Panc1 (cell line): ENCODE data around the gene CRTAC1. TPM values are rescaled to one million over a fixed set of nuclear protein-coding genes. Genes with fewer than 3 reads are reported as not detected.

Experiments
- ATAC-seq: fragments of 200-7000 bp; cut with Tn5 transposase; 2 replicates; pipeline ENCODE4 v1.9.1; 2020; ENCODE audit warnings: mild to moderate bottlenecking, moderate library complexity
- BruUV-seq: library from RNA; stranded (reverse); fragments of 400-500 nt; replicated peaks from 2 replicates; lab custom pipeline; 2021; lab: Mats Ljungman, UMichigan
- CTCF ChIA-PET: fragments of 300-600 bp; sonication (Branson Sonifier 250); formaldehyde crosslinking; loops from one replicate; lab custom pipeline; 2022; ENCODE audit warnings: antibody characterized with exemption; lab: Charles Lee
- POLR2A ChIA-PET: fragments of 300-600 bp; sonication (Branson Sonifier 250); formaldehyde crosslinking; loops from one replicate; lab custom pipeline; 2022; ENCODE audit warnings: antibody characterized with exemption; lab: Charles Lee
- DNase-seq: peaks from one replicate; pipeline ENCODE4 v3.0.0-alpha.2; 2010; ENCODE audit warnings: low read depth, low spot score
- H3K27ac ChIP-seq: 2 replicates; pipeline ENCODE4 v1.5.1; 2011; ENCODE audit warnings: mild to moderate bottlenecking, low read length, inconsistent platforms
- H3K27me3 ChIP-seq: fragments of 200-500 bp; sonication (Bioruptor generic); 2 replicates; pipeline ENCODE4 v1.6.0; 2014; ENCODE audit warnings: low read length, inconsistent platforms; ENCODE audit not compliant: control insufficient read depth, insufficient read depth
- H3K36me3 ChIP-seq: fragments of 200-500 bp; sonication (Bioruptor generic); 2 replicates; pipeline ENCODE4 v1.5.1; 2014; ENCODE audit warnings: inconsistent platforms, mild to moderate bottlenecking, low read length, moderate library complexity; ENCODE audit not compliant: control insufficient read depth, insufficient read depth
- H3K4me1 ChIP-seq: 2 replicates; pipeline ENCODE4 v1.5.1; 2011; ENCODE audit warnings: inconsistent platforms, mild to moderate bottlenecking, low read length, moderate library complexity; ENCODE audit not compliant: control insufficient read depth, insufficient read depth
- H3K4me3 ChIP-seq, 2 experiments: 2 replicates each; pipeline ENCODE4 v1.5.1; 2011 to 2012; ENCODE audit warnings: low read depth in 2 of 2, low read length in 2 of 2, mild to moderate bottlenecking in 2 of 2, inconsistent platforms in 1 of 2, moderate library complexity in 1 of 2
- H3K9me3 ChIP-seq: fragments of 200-500 bp; sonication (Bioruptor generic); 2 replicates; pipeline ENCODE4 v1.5.1; 2014; ENCODE audit warnings: low read depth, mild to moderate bottlenecking, inconsistent platforms, low read length, moderate library complexity; ENCODE audit not compliant: control insufficient read depth, insufficient read depth
- POLR2AphosphoS5 ChIP-seq: IDR thresholded peaks from 2 replicates; pipeline ENCODE4 v1.6.1; 2012; ENCODE audit warnings: mild to moderate bottlenecking, low read depth, low read length, moderate library complexity
- SIN3A ChIP-seq: IDR thresholded peaks from 2 replicates; pipeline ENCODE4 v1.6.1; 2012; ENCODE audit warnings: low read depth, mild to moderate bottlenecking, low read length, moderate library complexity, borderline replicate concordance; ENCODE audit not compliant: insufficient read depth
- TCF7L2 ChIP-seq: IDR thresholded peaks from 2 replicates; pipeline ENCODE4 v1.6.1; 2011; ENCODE audit warnings: mild to moderate bottlenecking, low read depth, low read length, inconsistent platforms
- in situ Hi-C: cut with HindIII; loops from 2 replicates; pipeline ENCODE4 v1.10.0; 2016; ENCODE audit warnings: low sequenced_read_pairs, low pct_unique_long_range_greater_than_20kb
- intact Hi-C: fragments of 100-400 bp; cut with micrococcal nuclease; formaldehyde crosslinking; loops from one replicate; pipeline ENCODE4 v1.10.0; 2022; ENCODE audit not compliant: unreplicated experiment
- total RNA-seq: library from RNA; stranded (reverse); gene quantifications from one replicate; pipeline ENCODE4 v1.2.1, GENCODE V29; 2021; ENCODE audit not compliant: unreplicated experiment
- TF ChIP-seq, protein P1 (sequence below): fragments of 450-650 bp; IDR thresholded peaks from 2 replicates; pipeline ENCODE4 v1.5.1; 2017; ENCODE audit warnings: mild to moderate bottlenecking
- TF ChIP-seq, protein P2 (sequence below), 2 experiments: IDR thresholded peaks; 2 replicates each; pipeline ENCODE4 v1.6.1; 2011 to 2012; ENCODE audit warnings: low read depth in 2 of 2, control low read depth in 1 of 2, low read length in 1 of 2, mild to moderate bottlenecking in 1 of 2, moderate library complexity in 1 of 2; ENCODE audit not compliant: insufficient read depth in 1 of 2

Gene CRTAC1
- total RNA-seq, 1 experiment from 2014 or later, result 0.23 TPM

DNA sequence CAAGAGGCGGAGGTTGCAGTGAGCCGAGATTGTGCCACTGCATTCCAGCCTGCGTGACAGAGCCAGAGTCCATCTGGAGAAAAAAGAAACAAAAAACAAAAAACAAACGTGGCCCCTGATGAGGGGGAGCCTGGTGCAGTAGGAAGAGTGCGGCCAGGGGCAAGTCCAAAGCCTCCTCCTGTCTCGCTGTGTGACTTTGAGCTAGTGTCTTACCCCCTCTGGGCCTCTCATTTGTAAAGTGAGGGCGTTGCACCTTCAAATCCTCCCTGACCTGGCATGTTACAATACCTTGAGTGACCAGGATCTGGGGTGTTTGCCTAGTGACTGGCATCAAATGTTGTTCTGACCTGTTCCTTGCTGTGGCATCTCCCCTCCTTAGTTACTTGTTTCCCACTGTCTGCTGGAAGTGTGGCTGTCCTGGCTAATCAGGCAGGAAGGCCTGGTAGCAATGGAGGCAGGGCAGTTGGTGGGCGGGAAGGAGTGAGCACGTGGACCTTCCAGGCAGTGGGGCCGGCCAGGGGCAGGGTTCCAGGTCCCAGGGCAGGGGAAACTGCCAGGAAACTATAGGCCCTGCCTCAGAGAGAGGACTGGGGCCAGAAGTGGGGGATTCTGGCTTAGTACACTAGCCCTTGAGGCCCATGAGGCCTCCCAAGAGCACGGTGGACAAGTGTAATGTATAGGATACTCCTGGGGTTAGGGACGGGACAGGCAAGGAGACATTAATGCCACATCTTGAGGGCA, 205.2 kb downstream of the CRTAC1 start:
- no peak for DNase-seq
- ChIA-PET POLR2A (no interaction called here), CTCF (no interaction called here)
- ATAC-seq, result no peak
- no TSS peak for BruUV-seq
- in situ Hi-C loops (no loop called here), intact Hi-C loops (no loop called here)
- Histone ChIP-seq H3K4me1 (peaks cover 7% of the 10 kb centered on the region), H3K27me3 (no peaks in the 10 kb centered on the region), H3K9me3 (no peaks in the 10 kb centered on the region), H3K36me3 (no peaks in the 10 kb centered on the region), H3K27ac (no peak overlapping the region), H3K4me3 (no peak overlapping the region)
- TF ChIP-seq, protein P1, sequence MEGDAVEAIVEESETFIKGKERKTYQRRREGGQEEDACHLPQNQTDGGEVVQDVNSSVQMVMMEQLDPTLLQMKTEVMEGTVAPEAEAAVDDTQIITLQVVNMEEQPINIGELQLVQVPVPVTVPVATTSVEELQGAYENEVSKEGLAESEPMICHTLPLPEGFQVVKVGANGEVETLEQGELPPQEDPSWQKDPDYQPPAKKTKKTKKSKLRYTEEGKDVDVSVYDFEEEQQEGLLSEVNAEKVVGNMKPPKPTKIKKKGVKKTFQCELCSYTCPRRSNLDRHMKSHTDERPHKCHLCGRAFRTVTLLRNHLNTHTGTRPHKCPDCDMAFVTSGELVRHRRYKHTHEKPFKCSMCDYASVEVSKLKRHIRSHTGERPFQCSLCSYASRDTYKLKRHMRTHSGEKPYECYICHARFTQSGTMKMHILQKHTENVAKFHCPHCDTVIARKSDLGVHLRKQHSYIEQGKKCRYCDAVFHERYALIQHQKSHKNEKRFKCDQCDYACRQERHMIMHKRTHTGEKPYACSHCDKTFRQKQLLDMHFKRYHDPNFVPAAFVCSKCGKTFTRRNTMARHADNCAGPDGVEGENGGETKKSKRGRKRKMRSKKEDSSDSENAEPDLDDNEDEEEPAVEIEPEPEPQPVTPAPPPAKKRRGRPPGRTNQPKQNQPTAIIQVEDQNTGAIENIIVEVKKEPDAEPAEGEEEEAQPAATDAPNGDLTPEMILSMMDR, result no peak
- TF ChIP-seq POLR2AphosphoS5, result no peak
- TF ChIP-seq SIN3A, result no peak
- TF ChIP-seq TCF7L2, result no peak
- TF ChIP-seq, protein P2, sequence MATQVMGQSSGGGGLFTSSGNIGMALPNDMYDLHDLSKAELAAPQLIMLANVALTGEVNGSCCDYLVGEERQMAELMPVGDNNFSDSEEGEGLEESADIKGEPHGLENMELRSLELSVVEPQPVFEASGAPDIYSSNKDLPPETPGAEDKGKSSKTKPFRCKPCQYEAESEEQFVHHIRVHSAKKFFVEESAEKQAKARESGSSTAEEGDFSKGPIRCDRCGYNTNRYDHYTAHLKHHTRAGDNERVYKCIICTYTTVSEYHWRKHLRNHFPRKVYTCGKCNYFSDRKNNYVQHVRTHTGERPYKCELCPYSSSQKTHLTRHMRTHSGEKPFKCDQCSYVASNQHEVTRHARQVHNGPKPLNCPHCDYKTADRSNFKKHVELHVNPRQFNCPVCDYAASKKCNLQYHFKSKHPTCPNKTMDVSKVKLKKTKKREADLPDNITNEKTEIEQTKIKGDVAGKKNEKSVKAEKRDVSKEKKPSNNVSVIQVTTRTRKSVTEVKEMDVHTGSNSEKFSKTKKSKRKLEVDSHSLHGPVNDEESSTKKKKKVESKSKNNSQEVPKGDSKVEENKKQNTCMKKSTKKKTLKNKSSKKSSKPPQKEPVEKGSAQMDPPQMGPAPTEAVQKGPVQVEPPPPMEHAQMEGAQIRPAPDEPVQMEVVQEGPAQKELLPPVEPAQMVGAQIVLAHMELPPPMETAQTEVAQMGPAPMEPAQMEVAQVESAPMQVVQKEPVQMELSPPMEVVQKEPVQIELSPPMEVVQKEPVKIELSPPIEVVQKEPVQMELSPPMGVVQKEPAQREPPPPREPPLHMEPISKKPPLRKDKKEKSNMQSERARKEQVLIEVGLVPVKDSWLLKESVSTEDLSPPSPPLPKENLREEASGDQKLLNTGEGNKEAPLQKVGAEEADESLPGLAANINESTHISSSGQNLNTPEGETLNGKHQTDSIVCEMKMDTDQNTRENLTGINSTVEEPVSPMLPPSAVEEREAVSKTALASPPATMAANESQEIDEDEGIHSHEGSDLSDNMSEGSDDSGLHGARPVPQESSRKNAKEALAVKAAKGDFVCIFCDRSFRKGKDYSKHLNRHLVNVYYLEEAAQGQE (IDR thresholded peaks at IDR 0.05; ENCODE audit: insufficient read depth in 1 of 2, low read depth in 2 of 2, low read length in 1 of 2), result no peak

DNA sequence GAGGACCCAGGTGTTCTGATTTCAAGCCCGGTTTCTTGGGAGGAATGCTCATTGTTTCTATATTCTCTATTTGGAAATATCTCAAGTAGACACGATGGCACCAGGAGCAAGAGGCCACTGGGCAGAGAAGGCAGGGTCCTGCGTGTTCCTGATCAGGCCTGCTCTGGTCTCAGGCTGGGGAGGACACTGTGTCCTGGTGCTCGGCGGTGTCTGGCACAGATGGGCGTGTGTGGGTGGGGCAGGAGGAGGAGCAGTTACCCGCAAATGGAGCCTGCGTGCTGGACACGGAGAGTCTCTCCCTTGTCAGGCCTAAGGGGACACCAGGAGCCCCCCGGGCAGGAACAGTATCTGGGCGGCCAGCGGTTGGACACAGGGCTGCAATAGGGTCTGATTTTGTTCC, 206.7 kb downstream of the CRTAC1 start:
- no peak for DNase-seq
- no peak for TF ChIP-seq TCF7L2
- TF ChIP-seq, protein P2 (IDR thresholded peaks at IDR 0.05; ENCODE audit: insufficient read depth in 1 of 2, low read depth in 2 of 2, low read length in 1 of 2), result no peak
- TF ChIP-seq, protein P1, result no peak
- no peak for TF ChIP-seq POLR2AphosphoS5
- no peak for TF ChIP-seq SIN3A
- no peak for ATAC-seq
- H3K27ac ChIP-seq, result no peak overlapping the region
- H3K27me3 ChIP-seq, result no peaks in the 10 kb centered on the region
- ChIA-PET POLR2A (no interaction called here), CTCF (no interaction called here)
- intact Hi-C loops (no loop called here), in situ Hi-C loops (no loop called here)
- H3K36me3 ChIP-seq, result no peaks in the 10 kb centered on the region
- H3K9me3 ChIP-seq, result no peaks in the 10 kb centered on the region
- H3K4me1 ChIP-seq, result peaks cover 7% of the 10 kb centered on the region
- no peak overlapping the region for H3K4me3 ChIP-seq
- BruUV-seq, result no TSS peak
